Upper lobe of right lung (tissue), 1 donor: Measurements from ENCODE around the gene IQCH. TPM values are rescaled to one million over a fixed set of nuclear protein-coding genes. Genes with fewer than 3 reads are reported as not detected.
"Not testable (repeated sequence)": the region's sequence is repeated elsewhere in the genome, so short reads cannot be mapped to it uniquely, and the experiment has no call there.

Source experiments
- ATAC-seq: fragments of 200-7000 bp; cut with Tn5 transposase; one replicate; pipeline ENCODE4 v1.9.1; 2020; ENCODE audit warnings: mild to moderate bottlenecking, moderate library complexity
- DNase-seq: peaks from one replicate; pipeline ENCODE4 v3.0.0-alpha.2; 2020
- H3K27ac ChIP-seq: fragments of 200-600 bp; one replicate; pipeline ENCODE4 v1.8.0; 2022
- H3K27me3 ChIP-seq: fragments of 200-600 bp; one replicate; pipeline ENCODE4 v1.8.0; 2022; ENCODE audit warnings: mild to moderate bottlenecking
- H3K36me3 ChIP-seq: fragments of 200-600 bp; one replicate; pipeline ENCODE4 v1.8.0; 2022
- H3K4me1 ChIP-seq: fragments of 200-600 bp; one replicate; pipeline ENCODE4 v1.8.0; 2022
- H3K4me3 ChIP-seq: fragments of 200-600 bp; one replicate; pipeline ENCODE4 v1.8.0; 2022; ENCODE audit warnings: mild to moderate bottlenecking
- H3K9me3 ChIP-seq: fragments of 200-600 bp; one replicate; pipeline ENCODE4 v1.8.0; 2022
- intact Hi-C: fragments of 100-400 bp; cut with DNase I; formaldehyde crosslinking; loops from one replicate; pipeline ENCODE4 v1.11.0; 2022
- total RNA-seq: library from RNA; stranded (reverse); fragmentation: NEBNext Ultra II Directional; extraction: Animal tissue kit (Norgen Biotek cat#: 25700); gene quantifications from one replicate; pipeline ENCODE4 v1.2.1, GENCODE V29; 2021
- TF ChIP-seq, protein P1 (sequence below): fragments of 200-600 bp; IDR thresholded peaks from one replicate; pipeline ENCODE4 v1.8.0; 2022; ENCODE audit warnings: antibody characterized with exemption
- donor health status: DM: no; HTN: yes; CAD: no; lungs with severe emphysema.

The IQCH gene
- total RNA-seq, 1 donor from 2014 or later, result 0.93 TPM

DNA sequence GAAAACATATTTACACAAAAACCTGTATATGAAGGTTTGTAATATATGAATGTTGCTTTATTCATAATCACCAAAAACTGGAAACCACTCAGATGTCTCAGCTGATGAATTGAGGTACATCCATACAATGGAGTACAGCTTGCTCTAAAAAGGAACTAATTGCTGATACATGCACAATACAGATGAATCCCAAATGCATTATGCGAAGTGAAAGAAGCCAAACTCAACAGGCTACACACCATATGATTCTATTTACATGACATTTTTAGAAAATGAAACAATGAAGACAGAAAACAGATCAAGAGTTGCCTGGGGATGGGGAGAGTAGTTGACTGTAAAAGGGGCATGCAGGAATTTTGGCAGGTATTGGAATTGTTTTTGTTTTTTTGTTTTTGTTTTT, 95.5 kb downstream of the IQCH start:
- peaks cover 11% of the 10 kb centered on the region for H3K9me3 ChIP-seq
- ATAC-seq, result no peak
- H3K36me3 ChIP-seq, result no peaks in the 10 kb centered on the region
- no peak for DNase-seq
- TF ChIP-seq, protein P1, sequence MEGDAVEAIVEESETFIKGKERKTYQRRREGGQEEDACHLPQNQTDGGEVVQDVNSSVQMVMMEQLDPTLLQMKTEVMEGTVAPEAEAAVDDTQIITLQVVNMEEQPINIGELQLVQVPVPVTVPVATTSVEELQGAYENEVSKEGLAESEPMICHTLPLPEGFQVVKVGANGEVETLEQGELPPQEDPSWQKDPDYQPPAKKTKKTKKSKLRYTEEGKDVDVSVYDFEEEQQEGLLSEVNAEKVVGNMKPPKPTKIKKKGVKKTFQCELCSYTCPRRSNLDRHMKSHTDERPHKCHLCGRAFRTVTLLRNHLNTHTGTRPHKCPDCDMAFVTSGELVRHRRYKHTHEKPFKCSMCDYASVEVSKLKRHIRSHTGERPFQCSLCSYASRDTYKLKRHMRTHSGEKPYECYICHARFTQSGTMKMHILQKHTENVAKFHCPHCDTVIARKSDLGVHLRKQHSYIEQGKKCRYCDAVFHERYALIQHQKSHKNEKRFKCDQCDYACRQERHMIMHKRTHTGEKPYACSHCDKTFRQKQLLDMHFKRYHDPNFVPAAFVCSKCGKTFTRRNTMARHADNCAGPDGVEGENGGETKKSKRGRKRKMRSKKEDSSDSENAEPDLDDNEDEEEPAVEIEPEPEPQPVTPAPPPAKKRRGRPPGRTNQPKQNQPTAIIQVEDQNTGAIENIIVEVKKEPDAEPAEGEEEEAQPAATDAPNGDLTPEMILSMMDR, result no peak
- no peak overlapping the region for H3K4me3 ChIP-seq
- intact Hi-C loops, result no loop called here
- H3K27me3 ChIP-seq, result no peaks in the 10 kb centered on the region
- no peak overlapping the region for H3K27ac ChIP-seq
- H3K4me1 ChIP-seq, result no peaks in the 10 kb centered on the region

DNA sequence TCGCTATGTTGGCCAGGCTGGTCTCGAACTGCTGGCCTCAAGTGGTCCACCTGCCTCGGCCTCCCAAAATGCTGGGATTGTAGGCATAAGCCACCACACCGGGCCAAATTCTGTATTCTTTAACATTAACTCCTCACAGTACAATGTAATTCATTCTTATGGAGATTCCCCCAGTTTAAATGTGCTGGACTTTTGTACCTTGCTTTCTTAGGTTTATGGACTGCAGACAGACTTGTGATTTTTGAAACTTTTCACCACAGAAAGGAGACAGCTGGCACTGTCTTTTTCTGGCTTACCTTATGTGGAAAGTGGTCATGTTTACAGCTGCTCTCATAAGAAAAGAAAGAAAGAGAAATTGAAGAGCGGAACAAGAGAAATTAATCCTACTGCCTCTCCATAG, 103.8 kb downstream of the IQCH start:
- Histone ChIP-seq H3K9me3 (no peaks in the 10 kb centered on the region), H3K27me3 (no peaks in the 10 kb centered on the region), H3K36me3 (no peaks in the 10 kb centered on the region), H3K4me1 (no peaks in the 10 kb centered on the region), H3K4me3 (no peak overlapping the region), H3K27ac (no peak overlapping the region)
- ATAC-seq, result no peak
- intact Hi-C loops, result no loop called here
- TF ChIP-seq, protein P1, result no peak
- no peak for DNase-seq

DNA sequence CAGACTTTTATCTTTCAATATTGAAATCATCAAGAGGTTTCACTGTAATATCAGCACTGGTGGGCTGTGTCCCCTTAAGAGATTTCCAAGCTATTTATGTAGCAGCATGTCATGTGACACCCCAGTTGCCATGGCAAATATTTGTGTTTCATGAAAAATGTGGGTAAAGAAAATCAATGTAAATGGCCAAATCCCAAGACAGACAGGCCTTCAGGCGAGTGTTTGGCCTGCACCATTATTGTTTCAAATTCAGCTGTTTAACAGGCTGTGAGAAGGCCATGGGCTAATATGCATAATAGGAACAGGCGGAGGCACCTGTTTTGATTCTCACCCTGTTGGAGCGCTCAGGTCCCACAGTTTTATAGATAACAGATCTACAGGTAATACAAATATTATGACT, 104.2 kb downstream of the IQCH start:
- Histone ChIP-seq H3K4me3 (no peak overlapping the region), H3K27me3 (no peaks in the 10 kb centered on the region), H3K27ac (no peak overlapping the region), H3K36me3 (no peaks in the 10 kb centered on the region), H3K4me1 (no peaks in the 10 kb centered on the region), H3K9me3 (no peaks in the 10 kb centered on the region)
- intact Hi-C loops, result no loop called here
- DNase-seq, result no peak
- TF ChIP-seq, protein P1, result no peak
- no peak for ATAC-seq

DNA sequence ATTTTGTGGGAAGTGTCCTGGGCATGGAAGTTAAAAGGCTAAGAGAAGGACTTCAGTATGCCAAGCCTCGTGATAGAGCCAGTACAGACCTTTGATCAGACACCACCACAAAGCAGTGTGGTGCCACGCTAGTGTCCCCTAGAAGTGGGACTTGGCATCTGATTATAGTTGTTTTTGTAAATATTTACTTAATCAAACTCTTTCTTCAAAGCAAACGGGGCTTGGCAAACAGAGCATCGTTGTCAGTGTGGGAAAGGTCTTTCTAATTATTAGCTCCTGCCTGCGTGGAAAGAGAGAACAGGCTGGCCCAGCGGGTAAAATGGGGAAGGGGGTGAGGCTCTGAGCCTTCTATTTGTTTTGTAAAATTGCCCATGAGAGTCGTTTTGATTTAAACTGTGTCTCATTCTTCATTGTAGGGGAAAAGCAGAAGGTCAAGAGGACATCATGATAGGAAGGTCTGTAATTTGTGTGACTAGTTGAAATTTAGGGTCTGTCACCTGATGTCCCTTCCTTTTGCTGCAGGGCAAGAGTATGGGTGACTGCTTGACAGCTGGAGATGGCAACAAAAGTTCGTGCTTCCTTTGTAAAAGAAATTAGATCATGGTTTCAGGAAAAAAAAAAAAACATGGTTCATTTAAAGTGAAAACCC, 105.0 kb downstream of the IQCH start:
- H3K27ac ChIP-seq, result no peak overlapping the region
- DNase-seq (no peak), ATAC-seq (no peak)
- no peaks in the 10 kb centered on the region for H3K9me3 ChIP-seq
- H3K4me1 ChIP-seq, result no peaks in the 10 kb centered on the region
- H3K36me3 ChIP-seq, result no peaks in the 10 kb centered on the region
- H3K4me3 ChIP-seq, result no peak overlapping the region
- TF ChIP-seq, protein P1, result no peak
- intact Hi-C loops, result no loop called here
- H3K27me3 ChIP-seq, result no peaks in the 10 kb centered on the region

DNA sequence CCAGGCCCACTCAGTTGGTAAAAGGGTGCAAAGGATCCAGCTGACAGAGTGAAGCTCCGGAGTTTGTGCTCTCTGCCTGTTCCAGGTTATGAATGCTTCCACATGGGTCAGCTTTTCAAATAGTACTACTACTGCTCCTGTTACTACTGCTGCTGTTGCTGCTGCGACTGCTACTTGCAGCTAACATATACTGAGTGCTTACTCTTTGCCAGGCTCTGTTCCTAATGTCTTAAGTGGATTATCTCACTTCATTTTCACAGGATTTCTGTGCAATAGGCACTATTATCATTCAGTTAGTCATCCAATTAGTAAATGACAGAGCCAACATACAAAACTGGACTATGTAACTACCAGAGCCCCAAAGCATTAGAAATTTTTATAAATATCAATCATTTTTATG, 106.5 kb downstream of the IQCH start:
- H3K36me3 ChIP-seq, result no peaks in the 10 kb centered on the region
- H3K4me1 ChIP-seq, result no peaks in the 10 kb centered on the region
- intact Hi-C loops, result no loop called here
- H3K4me3 ChIP-seq, result no peak overlapping the region
- no peak for ATAC-seq
- H3K27me3 ChIP-seq, result no peaks in the 10 kb centered on the region
- DNase-seq, result no peak
- TF ChIP-seq, protein P1, result no peak
- H3K9me3 ChIP-seq, result no peaks in the 10 kb centered on the region
- H3K27ac ChIP-seq, result no peak overlapping the region

DNA sequence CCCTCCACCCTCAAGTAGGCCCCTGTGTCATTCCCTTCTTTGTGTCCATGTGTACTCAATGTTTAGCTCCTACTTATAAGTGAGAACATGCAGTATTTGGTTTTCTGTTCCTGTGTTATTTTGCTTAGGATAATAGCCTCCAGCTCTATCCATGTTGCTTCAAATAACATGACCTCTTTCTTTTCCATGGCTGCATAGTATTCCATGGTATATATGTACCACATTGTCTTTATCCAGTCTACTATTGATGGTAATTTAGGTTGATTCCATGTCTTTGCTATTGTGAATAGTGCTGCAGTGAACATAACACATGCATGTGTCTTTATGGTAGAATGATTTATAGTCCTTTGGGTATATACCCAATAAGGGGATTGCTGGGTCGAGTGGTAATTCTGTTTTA, 109.1 kb downstream of the IQCH start:
- ATAC-seq, H3K9me3 ChIP-seq, H3K36me3 ChIP-seq, H3K4me3 ChIP-seq, H3K27me3 ChIP-seq, DNase-seq, H3K27ac ChIP-seq, H3K4me1 ChIP-seq, intact Hi-C loops: not testable (repeated sequence)
